Measurements from ENCODE around the gene BIRC5.
"Not testable (repeated sequence)": the region's sequence is repeated elsewhere in the genome, so short reads cannot be mapped to it uniquely, and the experiment has no call there.

The BIRC5 gene

DNA sequence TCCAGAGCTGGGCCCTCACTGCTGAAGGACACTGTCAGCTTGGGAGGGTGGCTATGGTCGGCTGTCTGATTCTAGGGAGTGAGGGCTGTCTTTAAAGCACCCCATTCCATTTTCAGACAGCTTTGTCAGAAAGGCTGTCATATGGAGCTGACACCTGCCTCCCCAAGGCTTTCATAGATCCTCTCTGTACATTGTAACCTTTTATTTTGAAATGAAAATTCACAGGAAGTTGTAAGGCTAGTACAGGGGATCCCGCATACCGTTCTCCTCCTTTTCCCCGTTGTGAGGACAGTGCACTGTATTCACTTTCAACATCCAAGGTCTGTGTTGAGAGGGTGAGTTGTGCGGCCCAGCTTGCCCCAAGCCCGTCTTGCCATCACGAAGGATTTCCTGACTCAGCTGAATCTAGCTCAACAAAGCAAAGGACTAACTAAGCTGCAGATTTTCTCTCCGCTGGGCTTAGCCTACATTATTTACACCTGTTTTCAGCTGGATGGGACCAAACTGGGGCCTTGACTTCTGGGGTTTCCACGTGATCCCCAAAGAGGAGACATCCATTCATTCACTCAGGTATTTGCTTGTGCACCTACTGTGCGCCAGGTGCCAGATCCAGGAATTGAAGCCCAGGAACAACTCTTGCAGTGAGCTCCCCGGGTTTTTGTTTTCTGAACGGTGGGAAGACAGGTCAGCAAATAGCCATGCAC, 12.2 kb downstream of the BIRC5 start:
- DNase-seq: no peak

DNA sequence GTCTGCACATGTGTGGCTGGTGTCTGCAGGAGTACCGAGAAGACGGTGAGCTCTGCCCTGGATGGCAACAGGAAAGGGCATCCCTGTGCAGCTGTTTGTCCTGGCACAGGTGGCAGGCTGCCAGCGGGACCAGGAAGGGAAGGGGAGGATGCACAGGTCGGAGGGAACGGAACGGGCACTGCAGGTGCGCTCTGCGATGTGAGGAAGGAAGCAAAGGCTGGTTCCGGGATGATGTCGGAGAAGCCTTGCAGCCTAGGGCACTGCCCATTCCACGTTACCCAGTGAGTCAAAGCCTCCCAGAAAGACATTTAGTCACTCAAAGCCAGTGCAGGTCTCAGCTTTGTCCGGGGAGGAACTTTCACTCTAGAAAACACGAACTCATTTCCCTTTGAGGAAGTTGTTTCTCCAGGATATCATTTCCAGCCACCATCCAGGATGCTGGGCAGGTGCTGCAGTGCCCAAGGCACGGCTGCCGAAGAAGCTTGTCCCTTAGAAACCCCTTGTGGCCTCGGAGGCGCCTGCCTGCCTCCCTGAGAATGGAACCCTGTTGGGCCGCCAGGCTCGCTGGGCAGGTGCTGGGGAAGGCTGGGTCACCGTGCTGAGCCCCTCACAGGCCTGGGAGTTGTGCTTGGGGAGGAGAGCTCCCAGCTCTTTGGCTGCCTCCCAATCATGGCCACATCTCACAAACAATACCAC, 12.9 kb downstream of the BIRC5 start:
- no peak for DNase-seq

- no peak for DNase-seq
These were observed 13.4 kb downstream of the BIRC5 start for GRCh38 chr17:78227455-78227916.

GRCh38 chr17:78228176-78228575, 14.1 kb downstream of the BIRC5 start:
- no peak for DNase-seq

GRCh38 chr17:78230252-78230962, 16.4 kb downstream of the BIRC5 start:
- DNase-seq: no peak

GRCh38 chr17:78230996-78231935, 17.2 kb downstream of the BIRC5 start, which contains the start of gene TMEM235:
Gene TMEM235 (plus strand): TSS chr17:78231631. CDS start chr17:78232024, 393 bp downstream.
- no peak for DNase-seq

DNA sequence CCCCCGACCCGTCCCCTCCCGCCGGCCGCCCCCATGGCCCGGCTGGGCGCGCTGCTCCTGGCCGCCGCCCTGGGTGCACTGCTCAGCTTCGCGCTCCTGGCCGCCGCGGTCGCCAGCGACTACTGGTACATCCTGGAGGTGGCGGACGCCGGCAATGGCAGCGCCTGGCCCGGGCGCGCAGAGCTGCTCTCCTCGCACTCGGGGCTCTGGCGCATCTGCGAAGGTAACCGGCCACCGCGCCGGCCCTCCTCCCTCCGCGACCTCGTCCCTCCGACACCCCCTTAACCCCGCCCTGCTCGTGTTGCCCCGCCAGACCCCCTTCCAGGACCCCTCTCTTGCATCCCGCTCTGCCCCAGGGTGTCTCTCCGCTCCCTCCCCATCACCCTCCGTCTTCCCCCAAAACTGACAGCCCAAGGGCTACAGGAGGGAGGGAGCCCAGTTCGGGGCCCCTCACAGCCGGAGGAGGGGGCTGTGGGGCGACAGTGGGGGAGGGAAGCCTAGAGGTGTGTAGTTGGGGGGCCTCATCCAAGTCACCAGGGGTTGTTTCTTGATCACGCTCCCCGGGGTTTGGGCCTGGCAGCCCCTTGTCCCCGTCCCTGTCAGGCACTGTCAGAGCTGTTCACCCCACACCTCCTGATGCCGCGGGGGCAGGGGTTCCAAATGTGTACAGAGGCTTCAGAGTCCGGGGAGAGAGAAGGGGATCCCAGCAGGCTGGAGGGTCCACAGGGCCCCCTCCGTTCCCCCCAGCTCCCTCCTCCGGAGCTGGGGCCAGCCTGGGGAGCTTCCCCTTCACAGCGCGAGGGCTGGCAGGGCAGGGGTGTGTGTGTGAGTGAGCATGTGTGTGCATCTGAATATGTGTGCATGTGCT, 18.2 kb downstream of the BIRC5 start:
- DNase-seq: no peak

DNA sequence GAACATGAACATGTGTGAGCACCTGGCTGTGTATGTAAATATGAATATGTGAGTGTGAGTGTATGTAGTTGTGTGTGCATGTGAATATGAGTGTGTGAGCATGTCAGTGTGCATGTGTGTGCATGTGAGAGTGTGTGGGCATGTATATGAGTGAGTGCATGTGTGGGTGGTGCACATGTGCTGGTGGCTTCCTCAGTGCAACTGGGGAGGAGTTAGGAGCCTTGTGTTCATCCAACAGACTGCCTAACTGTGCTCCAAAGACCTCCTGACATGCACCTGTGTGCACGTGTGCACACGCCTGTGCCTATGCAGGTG, 18.8 kb downstream of the BIRC5 start:
- no peak for DNase-seq

DNA sequence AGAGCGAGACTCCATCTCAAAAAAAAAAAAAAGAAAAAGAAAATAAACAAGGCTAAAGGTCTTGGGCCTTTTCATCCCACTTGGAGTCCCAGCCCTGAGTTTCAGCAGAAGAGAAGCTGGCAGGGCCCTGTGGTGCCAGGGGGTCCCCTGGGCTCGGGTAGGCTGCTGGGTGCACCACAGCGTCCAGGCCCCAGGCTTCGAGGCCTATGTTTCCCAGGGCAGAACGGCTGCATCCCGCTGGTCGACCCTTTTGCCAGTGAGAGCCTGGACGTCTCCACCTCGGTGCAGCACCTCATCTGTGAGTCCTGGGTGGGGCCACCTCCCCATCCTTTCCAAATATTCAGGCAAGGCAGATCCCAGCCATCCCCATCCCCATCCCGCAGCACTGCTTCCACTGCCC, 19.6 kb downstream of the BIRC5 start:
- no peak for DNase-seq

DNA sequence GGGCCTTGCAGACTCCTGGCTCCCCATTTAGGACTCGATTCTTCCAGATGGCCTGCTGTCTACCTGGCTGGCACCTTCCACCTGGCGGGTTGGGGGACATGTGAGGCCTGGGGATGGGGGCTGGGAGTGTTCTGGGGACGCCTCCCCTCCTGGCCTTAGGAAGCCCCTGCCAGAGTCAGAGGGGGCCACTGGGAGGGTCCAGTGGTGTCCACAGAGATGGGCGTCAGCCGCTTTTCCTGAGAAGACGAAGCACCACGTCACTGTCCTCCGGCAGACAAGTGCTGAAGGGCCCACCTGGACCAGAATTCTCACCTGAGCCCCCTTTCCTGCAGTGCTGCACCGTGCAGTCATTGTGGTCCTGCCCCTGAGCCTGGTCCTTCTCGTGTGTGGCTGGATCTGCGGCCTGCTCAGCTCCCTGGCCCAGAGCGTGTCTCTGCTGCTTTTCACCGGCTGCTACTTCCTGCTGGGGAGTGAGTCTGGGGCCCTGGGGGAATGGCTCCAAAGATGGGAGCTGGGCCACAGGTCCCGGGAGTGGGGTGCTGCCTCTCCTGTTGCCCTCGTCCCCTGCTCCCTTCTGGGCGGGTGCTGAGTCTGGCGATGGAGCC, 20.3 kb downstream of the BIRC5 start:
- no peak for DNase-seq

DNA sequence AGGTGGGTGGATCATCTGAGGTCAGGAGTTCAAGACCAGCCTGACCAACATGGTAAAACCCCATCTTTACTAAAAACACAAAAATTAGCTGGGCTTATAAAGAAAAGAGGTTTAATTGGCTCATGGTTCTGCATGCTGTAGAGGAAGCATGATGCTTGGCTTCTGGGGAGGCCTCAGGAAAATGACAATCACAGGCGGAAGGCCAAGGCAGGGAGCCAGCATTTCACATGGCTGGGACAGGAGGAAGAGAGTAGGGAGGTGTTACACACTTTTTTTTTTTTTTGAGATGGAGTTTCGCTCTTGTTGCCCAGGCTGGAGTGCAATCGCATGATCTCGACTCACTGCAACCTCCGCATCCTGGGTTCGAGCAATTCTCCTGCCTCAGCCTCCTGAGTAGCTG, 21.0 kb downstream of the BIRC5 start:
- DNase-seq: not testable (repeated sequence)

DNA sequence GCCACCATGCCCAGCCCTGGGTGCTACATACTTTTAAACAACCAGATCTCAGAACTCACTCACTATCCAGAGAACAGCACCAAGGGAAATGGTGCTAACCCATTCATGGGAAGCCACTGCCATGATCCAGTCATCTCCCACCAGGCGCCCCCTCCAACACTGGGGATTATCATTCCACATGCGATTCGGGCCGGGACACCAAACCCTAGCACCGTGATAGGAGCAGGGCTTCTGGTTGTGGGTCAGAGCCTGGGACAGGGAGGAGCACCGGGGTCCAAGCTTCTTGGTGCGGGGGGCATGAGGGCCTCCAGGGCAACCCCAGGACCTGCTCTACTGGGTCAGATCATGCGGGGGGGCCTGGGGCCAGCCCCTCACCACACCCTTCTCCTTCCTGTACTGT, 21.8 kb downstream of the BIRC5 start:
- no peak for DNase-seq

- DNase-seq: no peak
These were observed 22.5 kb downstream of the BIRC5 start for GRCh38 chr17:78236362-78237127.

- no peak for DNase-seq
These were observed 23.5 kb downstream of the BIRC5 start for GRCh38 chr17:78237401-78238012.

DNA sequence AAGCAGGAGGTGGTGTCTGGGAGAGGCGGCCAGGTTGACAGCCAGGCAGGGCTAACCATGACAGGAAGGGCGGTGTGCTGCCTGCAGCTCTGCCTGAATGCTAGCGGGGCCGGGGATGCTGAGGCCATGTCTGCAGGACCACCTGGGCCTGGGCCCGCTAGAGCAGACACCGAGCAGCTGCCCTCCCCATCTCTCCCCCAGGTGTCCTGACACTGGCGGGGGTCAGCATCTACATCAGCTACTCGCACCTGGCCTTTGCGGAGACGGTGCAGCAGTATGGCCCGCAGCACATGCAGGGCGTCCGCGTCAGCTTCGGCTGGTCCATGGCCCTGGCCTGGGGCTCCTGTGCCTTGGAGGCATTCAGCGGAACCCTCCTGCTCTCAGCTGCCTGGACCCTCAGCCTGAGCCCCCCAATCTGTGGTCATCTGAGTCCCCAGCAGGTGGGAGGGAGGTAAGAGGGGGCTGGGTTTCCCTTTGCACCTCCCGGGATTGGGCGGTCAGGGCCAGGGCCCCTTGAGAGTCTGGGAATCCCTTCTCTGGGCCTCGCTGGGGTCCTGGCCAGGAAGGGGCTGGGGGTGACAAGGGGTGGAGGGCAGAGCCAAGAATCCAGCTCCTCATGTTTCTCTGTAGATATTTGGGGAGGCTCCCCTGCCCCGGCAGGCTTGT, 24.9 kb downstream of the BIRC5 start:
- no peak for DNase-seq

DNA sequence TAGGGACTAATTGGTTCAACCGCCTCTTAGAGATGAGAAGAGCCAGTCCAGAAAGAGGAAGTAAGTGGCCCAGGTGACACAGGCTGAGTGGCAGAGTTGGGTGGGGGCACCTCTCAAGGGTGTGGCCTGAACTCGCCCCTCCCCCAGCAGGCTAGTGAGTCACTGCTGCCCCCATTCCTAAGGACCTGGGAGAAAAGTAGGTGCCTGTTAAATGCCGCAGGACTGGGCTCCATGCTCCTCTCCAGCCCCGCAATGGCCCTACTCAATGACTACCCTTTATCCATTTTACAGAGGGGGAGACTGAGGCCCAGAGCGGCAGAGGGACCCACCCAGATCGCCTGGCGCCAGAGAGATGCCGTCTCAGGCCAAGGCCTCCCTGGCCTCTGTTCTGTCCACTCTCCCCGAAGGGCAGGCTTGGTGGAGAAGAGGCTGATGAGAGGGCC, 25.5 kb downstream of the BIRC5 start:
- DNase-seq: no peak

- no peak for DNase-seq
These were observed 26.1 kb downstream of the BIRC5 start for GRCh38 chr17:78240012-78240655.

DNA sequence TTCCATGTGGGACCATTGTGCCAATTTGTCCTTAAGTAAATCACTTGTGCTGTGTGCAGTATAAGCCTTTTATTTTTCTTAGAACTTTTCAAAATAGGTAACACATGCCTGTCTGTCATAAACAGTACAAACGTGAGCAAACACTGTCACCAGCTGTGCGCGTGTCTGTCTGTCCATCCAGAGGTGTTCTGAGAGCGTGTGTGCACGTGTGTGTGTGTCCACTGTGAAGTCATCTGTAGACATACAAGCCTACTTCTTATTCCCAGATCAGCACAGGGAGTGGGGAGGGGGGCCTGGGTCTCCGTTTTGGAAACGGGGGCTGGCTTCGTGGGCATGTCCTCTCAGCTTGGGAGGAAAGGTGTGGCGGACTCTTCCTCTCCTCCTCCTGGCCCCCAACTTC, 26.8 kb downstream of the BIRC5 start:
- no peak for DNase-seq
